Inflammatory macrophage (primary cell): Measurements from ENCODE around the gene FRMD4A.
"Not testable (repeated sequence)": the region's sequence is repeated elsewhere in the genome, so short reads cannot be mapped to it uniquely, and the experiment has no call there.

ENCODE experiments used
- DNase-seq, 2 donors: peaks; one replicate each; pipeline ENCODE4 v3.0.0-alpha.2; 2020 to 2022

FRMD4A gene

GRCh38 chr10:13905281-13905680 lies 425.4 kb downstream of the FRMD4A start:
- no peak for DNase-seq

- DNase-seq = peak; percentile 10 to 27
These were observed 426.7 kb downstream of the FRMD4A start for GRCh38 chr10:13904064-13904463.

GRCh38 chr10:13902868-13903587 lies 427.7 kb downstream of the FRMD4A start:
- DNase-seq = no peak

GRCh38 chr10:13899941-13900340 lies 430.8 kb downstream of the FRMD4A start:
- DNase-seq = no peak

GRCh38 chr10:13896146-13896545 lies 434.6 kb downstream of the FRMD4A start:
- not testable (repeated sequence) for DNase-seq

- DNase-seq = no peak
These were observed 436.2 kb downstream of the FRMD4A start for GRCh38 chr10:13894412-13895093.

GRCh38 chr10:13893926-13894325 lies 436.8 kb downstream of the FRMD4A start:
- DNase-seq = no peak

GRCh38 chr10:13892871-13893270 lies 437.9 kb downstream of the FRMD4A start:
- no peak for DNase-seq

- no peak for DNase-seq
These were observed 438.7 kb downstream of the FRMD4A start for GRCh38 chr10:13892001-13892491.

- DNase-seq = peak in 1 of 2 donors; percentile 10
These were observed 439.4 kb downstream of the FRMD4A start for GRCh38 chr10:13891128-13892000.

- peak; percentile 26 to 31 for DNase-seq
These were observed 440.2 kb downstream of the FRMD4A start for GRCh38 chr10:13890233-13891127.

- DNase-seq = peak in 1 of 2 donors; percentile 46
These were observed 443.0 kb downstream of the FRMD4A start for GRCh38 chr10:13887761-13888160.

GRCh38 chr10:13885238-13885990 lies 445.3 kb downstream of the FRMD4A start:
- no peak for DNase-seq

GRCh38 chr10:13883636-13884444 lies 446.9 kb downstream of the FRMD4A start:
- no peak for DNase-seq

GRCh38 chr10:13882119-13882711 lies 448.5 kb downstream of the FRMD4A start:
- peak; percentile 96 for DNase-seq

- DNase-seq = no peak
These were observed 450.0 kb downstream of the FRMD4A start for GRCh38 chr10:13880760-13881159.

- DNase-seq = no peak
These were observed 453.4 kb downstream of the FRMD4A start for GRCh38 chr10:13877154-13877909.

- DNase-seq = peak; percentile 41 to 72
These were observed 457.5 kb downstream of the FRMD4A start for GRCh38 chr10:13873196-13873595.

GRCh38 chr10:13872411-13872810 lies 458.3 kb downstream of the FRMD4A start:
- DNase-seq = no peak
